Tibial artery (tissue), 4 donors: ENCODE measurements around the gene TMPRSS9.
"Not testable (repeated sequence)": the region's sequence is repeated elsewhere in the genome, so short reads cannot be mapped to it uniquely, and the experiment has no call there.

Experiments
- DNase-seq, 2 donors: peaks; one replicate each; pipeline ENCODE4 v3.0.0-alpha.2; 2019
- H3K27ac ChIP-seq, 2 donors: fragments of 200-600 bp; sonication (generic) in 1 of 2; 1 replicate in 1 of 2; 2 replicates in 1 of 2; pipeline ENCODE4 v1.5.1; 2018 to 2019; ENCODE audit warnings: mild to moderate bottlenecking in 1 of 2
- H3K27me3 ChIP-seq, 2 donors: fragments of 200-600 bp; sonication (generic) in 1 of 2; one replicate each; pipeline versions ENCODE4 v1.5.1 to v1.6.0; 2016 to 2019
- H3K36me3 ChIP-seq, 3 donors: fragments of 200-600 bp; sonication (generic) in 2 of 3; one replicate each; pipeline ENCODE4 v1.5.1; 2016 to 2019; ENCODE audit warnings: mild to moderate bottlenecking in 2 of 3
- H3K4me1 ChIP-seq, 4 donors: fragments of 200-600 bp; sonication (generic) in 2 of 4; 1 replicate in 3 of 4; 2 replicates in 1 of 4; pipeline ENCODE4 v1.5.1; 2016 to 2019
- H3K4me3 ChIP-seq, 2 donors: fragments of 200-600 bp; sonication (generic) in 1 of 2; 1 replicate in 1 of 2; 2 replicates in 1 of 2; pipeline ENCODE4 v1.5.1; 2018 to 2019; ENCODE audit warnings: mild to moderate bottlenecking in 2 of 2
- H3K9me3 ChIP-seq, 3 donors: fragments of 200-600 bp; sonication (generic) in 1 of 3; one replicate each; pipeline ENCODE4 v1.5.1; 2016 to 2019
- intact Hi-C: fragments of 100-400 bp; cut with DNase I; formaldehyde crosslinking; loops from one replicate; pipeline ENCODE4 v1.15.0; 2023; ENCODE audit warnings: low total_unique reads
- TF ChIP-seq, protein P1 (sequence below), 2 experiments: fragments of 200-600 bp in 1 of 2; fragments of 450-650 bp in 1 of 2; IDR thresholded peaks; one replicate each; pipeline ENCODE4 v1.5.1; 2017 to 2019; ENCODE audit warnings: antibody characterized with exemption in 2 of 2, mild to moderate bottlenecking in 1 of 2, moderate library complexity in 1 of 2

The TMPRSS9 gene

DNA sequence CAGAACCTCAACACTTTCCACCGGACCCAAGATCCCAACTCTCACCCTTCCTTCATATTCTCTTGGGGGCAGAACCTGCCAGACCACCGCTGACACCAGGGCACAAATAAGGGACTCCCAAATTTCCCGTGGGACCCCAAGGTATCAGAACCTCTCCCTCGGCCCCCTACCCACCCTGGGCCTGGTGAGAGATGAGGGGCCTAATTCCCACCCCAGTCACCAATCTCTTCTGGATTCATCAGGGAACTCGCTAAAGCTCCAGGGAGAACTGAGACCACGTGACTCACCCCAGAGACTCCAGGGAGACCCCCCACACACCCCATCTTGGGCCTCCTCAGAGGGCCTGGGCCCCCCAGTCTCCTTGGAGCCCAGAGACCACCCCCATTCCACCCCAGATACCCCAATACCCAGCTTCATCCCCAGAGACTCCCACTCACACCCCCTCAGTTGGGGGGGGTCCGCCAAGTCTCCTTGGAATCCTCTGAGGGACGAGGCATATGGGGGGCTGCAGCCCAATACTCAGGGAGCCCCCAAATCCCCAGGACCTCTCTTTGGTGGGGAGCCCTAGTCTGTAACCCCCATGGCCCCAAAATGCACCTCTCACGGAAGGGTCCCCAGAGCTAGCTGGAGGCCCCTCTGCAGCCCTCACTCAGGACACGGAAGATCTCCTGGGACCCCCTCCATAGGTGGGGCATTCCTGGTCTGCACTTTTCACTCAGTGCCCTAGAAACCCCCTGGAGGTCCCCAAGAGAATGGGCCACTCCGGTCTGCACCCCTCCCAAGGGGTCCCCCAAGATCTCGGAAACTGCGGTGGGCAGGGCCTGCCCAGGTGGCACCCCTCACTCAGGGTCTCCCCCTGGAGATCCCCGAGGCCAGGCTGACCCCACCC is 95.1 kb downstream of the TMPRSS9 start:
- peaks cover 0 to 19% (median 14%) of the 10 kb centered on the region in 4 donors for H3K4me1 ChIP-seq
- H3K27me3 ChIP-seq, result no peaks in the 10 kb centered on the region
- TF ChIP-seq, protein P1, sequence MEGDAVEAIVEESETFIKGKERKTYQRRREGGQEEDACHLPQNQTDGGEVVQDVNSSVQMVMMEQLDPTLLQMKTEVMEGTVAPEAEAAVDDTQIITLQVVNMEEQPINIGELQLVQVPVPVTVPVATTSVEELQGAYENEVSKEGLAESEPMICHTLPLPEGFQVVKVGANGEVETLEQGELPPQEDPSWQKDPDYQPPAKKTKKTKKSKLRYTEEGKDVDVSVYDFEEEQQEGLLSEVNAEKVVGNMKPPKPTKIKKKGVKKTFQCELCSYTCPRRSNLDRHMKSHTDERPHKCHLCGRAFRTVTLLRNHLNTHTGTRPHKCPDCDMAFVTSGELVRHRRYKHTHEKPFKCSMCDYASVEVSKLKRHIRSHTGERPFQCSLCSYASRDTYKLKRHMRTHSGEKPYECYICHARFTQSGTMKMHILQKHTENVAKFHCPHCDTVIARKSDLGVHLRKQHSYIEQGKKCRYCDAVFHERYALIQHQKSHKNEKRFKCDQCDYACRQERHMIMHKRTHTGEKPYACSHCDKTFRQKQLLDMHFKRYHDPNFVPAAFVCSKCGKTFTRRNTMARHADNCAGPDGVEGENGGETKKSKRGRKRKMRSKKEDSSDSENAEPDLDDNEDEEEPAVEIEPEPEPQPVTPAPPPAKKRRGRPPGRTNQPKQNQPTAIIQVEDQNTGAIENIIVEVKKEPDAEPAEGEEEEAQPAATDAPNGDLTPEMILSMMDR (IDR thresholded peaks at IDR 0.05), result no peak
- H3K9me3 ChIP-seq, result no peaks in the 10 kb centered on the region
- no peak for DNase-seq
- intact Hi-C loops, result no loop called here
- peak overlapping the region; percentile 55 to 58 for H3K27ac ChIP-seq
- H3K4me3 ChIP-seq, result peak overlapping the region; percentile 86 to 95
- peaks cover 0 to 8% (median 0%) of the 10 kb centered on the region in 3 donors for H3K36me3 ChIP-seq

DNA sequence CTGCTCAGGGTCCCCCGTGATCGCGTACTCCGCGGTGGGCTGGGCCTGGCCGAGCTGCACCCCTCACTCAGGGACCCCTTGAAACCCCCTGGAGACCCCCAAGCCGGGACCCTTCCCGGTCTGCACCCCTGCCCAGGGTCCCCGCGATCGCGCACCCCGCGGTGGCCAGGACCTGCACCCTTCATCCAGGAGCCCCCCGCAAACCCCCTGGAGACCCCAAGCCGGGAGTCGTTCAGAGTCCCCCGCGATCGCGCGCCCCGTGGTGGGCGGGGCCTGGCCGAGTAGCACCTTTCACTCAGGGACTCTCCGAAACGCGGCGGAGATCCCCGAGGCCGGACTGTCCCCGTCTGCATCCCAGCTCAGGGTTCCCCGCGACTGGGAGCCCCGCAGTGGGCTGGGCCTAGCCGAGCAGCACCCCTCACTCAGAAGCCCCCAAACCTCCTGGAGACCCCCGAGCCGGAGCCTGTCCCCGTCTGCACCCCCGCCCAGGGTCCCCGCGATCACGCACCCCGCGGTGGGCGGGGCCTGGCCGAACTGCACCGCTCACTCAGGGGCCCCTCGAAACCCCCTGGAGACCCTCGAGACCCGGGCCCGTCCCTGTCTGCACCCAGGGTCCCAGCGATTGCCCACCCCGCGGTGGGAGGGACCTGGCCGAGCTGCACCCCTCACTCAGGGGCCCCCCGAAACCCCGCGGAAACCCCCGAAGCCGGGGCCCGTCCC is 95.9 kb downstream of the TMPRSS9 start:
- H3K4me3 ChIP-seq, result peak overlapping the region; percentile 86 to 95
- peak overlapping the region; percentile 55 to 58 for H3K27ac ChIP-seq
- intact Hi-C loops, result no loop called here
- peaks cover 0 to 5% (median 0%) of the 10 kb centered on the region in 3 donors for H3K36me3 ChIP-seq
- no peaks in the 10 kb centered on the region for H3K27me3 ChIP-seq
- H3K4me1 ChIP-seq, result peaks cover 0 to 19% (median 14%) of the 10 kb centered on the region in 4 donors
- TF ChIP-seq, protein P1 (IDR thresholded peaks at IDR 0.05), result no peak
- no peak for DNase-seq
- no peaks in the 10 kb centered on the region for H3K9me3 ChIP-seq

DNA sequence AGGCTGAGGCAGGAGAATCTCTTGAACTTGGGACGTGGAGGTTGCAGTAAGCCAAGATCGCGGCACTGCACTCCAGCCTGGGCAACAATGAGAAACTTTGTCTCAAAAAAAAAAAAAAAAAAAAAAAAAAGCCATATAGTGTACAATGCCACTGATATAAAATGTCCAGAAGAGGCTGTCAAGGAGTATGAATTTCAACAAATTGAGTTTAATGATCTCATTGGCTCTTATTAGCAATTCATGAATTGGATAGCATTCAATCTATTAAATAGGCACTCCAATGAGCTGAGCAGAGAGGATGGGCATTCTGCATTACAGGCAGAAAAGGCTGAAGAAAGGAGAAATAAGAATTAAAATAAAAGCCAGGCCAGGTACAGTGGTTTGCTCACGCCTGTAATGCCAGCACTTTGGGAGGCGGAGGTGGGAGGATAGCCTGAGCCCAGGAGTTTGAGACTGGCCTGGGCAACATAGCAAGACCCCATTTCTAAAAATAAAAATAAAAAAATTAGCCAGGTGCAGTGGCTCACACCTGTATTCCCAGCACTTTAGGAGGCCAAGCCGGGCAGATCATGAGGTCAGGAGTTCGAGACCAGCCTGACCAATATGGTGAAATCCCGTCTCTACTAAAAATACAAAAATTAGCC is 97.5 kb downstream of the TMPRSS9 start:
- DNase-seq, result no peak
- Histone ChIP-seq H3K9me3 (no peaks in the 10 kb centered on the region), H3K4me1 (peaks cover 0 to 34% (median 26%) of the 10 kb centered on the region in 4 donors), H3K36me3 (no peaks in the 10 kb centered on the region), H3K4me3 (peak overlapping the region; percentile 86 to 95), H3K27ac (peak overlapping the region; percentile 65 to 77), H3K27me3 (no peaks in the 10 kb centered on the region)
- intact Hi-C loops, result no loop called here
- TF ChIP-seq, protein P1 (IDR thresholded peaks at IDR 0.05), result no peak

DNA sequence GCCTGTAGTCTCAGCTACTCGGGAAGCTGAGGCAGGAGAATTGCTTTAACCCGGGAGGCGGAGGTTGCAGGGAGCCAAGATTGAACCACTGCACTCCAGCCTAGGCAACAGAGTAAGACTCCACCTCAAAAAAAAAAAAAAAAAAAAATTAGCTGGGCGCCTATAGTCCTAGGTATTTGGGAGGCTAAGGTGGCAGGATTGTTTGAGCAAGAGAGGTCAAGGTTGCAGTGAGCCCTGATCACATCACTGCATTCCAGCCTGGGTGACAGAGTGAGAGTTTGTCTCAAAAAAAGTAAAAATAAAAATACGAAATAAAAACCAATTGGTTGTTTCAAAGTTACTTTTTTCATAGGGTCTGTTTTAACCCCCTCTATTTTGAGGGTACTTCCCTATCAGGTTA is 98.0 kb downstream of the TMPRSS9 start:
- DNase-seq, result no peak
- Histone ChIP-seq H3K4me1 (peaks cover 0 to 38% (median 28%) of the 10 kb centered on the region in 4 donors), H3K4me3 (no peak overlapping the region), H3K9me3 (no peaks in the 10 kb centered on the region), H3K27ac (no peak overlapping the region), H3K36me3 (no peaks in the 10 kb centered on the region), H3K27me3 (no peaks in the 10 kb centered on the region)
- intact Hi-C loops, result no loop called here
- TF ChIP-seq, protein P1 (IDR thresholded peaks at IDR 0.05), result no peak

DNA sequence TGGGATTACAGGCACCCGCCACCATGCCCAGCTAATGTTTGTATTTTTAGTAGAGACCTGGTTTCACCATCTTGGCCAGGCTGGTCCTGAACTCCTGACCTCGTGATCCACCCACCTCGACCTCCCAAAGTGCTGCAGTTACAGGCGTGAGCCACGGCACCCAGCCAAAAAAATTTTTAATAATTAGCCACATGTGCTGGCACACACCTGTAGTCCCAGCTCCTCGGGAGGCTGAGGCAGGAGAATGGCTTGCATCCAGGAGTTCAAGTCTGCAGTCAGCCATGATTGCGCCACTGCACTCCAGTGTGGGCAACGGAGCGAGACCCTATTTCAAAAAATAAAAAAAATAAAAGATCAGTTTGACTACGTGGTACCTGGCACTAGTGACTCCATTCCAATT is 98.7 kb downstream of the TMPRSS9 start:
- intact Hi-C loops, H3K36me3 ChIP-seq, H3K27ac ChIP-seq, H3K4me3 ChIP-seq, H3K27me3 ChIP-seq, DNase-seq, H3K9me3 ChIP-seq: not testable (repeated sequence)
- peaks cover 0 to 38% (median 28%) of the 10 kb centered on the region in 4 donors for H3K4me1 ChIP-seq
